GM12872 (cell line): ENCODE results near the gene NEK2.

ENCODE experiments used
- CTCF ChIP-seq: IDR thresholded peaks from 3 replicates; pipeline ENCODE4 v1.5.1; 2011; ENCODE audit warnings: low read depth, mild to moderate bottlenecking, low read length, moderate library complexity; ENCODE audit not compliant: insufficient read depth

Gene NEK2

GRCh38 chr1:211676106-211676583 lies 724 bp upstream of the NEK2 start:
- no peak for TF ChIP-seq CTCF

GRCh38 chr1:211667065-211667617 lies 8.3 kb downstream of the NEK2 start:
- no peak for TF ChIP-seq CTCF

- no peak for TF ChIP-seq CTCF
Measured at GRCh38 chr1:211660718-211661222, 14.7 kb downstream of the NEK2 start.

GRCh38 chr1:211656728-211657127 lies 18.7 kb downstream of the NEK2 start:
- no peak for TF ChIP-seq CTCF

GRCh38 chr1:211654838-211655787 lies 20.3 kb downstream of the NEK2 start:
- peak; percentile 95 for TF ChIP-seq CTCF

- TF ChIP-seq CTCF = no peak
Measured at GRCh38 chr1:211653959-211654496, 21.4 kb downstream of the NEK2 start.

GRCh38 chr1:211653293-211653692 lies 22.1 kb downstream of the NEK2 start:
- TF ChIP-seq CTCF = no peak
